Fibroblast of lung (primary cell): ENCODE data around the gene ARFGAP3.

Source experiments
- EZH2 ChIP-seq: IDR thresholded peaks from 2 replicates; pipeline ENCODE4 v1.5.1; 2012; ENCODE audit warnings: low read length, control low read depth, mild to moderate bottlenecking; ENCODE audit errors: missing control alignments
- TF ChIP-seq, protein P1 (sequence below), 2 donors: IDR thresholded peaks in 1 of 2; conservative IDR thresholded peaks in 1 of 2; 1 replicate in 1 of 2; 2 replicates in 1 of 2; pipeline ENCODE4 v1.5.1; 2011 to 2012; ENCODE audit warnings: low read length in 2 of 2, control low read depth in 1 of 2, inconsistent platforms in 1 of 2, low read depth in 1 of 2, mild to moderate bottlenecking in 1 of 2

DNA sequence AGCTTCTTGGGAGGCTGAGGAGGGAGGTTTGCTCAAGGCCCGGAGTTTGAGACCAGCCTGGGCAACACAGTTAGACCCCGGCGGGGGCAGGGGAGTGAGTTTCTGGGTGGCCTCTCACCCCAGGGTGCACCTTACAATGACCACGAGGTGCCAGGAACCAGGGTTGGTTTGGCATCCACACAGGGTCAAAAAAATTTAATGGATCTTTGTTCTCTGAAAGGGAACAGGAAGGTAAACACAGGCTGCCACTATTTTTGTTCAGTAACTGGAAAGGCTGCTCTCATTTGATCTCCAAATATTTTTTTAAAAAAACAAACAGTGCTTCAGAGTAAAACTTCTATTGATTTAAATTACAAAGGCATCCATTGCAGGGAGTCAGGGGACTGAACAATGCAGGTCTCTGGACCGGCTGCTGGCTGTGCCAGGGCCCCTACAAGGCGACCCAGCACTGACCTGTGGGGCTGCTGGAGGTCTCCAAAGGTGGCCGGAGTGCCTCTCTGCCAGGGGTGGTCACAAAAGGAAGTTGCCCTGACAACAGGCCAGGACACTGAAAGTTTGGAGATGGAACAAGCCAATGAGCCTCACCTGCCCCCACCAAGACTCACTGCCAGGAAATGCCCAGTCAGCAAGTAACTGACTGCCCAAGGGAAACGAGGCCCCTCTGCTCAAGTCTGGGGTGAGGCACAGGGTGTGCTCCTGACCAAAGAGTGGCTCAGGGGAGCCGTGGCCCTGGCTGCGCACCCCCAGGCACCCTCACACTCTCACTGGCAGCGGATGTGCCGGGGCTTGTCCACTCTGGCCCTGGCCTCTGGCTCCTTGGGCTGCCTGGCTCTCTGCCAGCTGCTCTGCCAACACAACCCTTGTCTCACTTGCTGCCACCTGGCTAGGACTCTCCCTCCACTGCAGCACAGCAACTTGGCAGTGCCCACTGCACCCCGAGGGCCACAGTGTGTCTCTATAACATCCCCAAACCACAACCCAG, 51.8 kb downstream of the ARFGAP3 start:
- TF ChIP-seq EZH2, result no peak
- TF ChIP-seq, protein P1, sequence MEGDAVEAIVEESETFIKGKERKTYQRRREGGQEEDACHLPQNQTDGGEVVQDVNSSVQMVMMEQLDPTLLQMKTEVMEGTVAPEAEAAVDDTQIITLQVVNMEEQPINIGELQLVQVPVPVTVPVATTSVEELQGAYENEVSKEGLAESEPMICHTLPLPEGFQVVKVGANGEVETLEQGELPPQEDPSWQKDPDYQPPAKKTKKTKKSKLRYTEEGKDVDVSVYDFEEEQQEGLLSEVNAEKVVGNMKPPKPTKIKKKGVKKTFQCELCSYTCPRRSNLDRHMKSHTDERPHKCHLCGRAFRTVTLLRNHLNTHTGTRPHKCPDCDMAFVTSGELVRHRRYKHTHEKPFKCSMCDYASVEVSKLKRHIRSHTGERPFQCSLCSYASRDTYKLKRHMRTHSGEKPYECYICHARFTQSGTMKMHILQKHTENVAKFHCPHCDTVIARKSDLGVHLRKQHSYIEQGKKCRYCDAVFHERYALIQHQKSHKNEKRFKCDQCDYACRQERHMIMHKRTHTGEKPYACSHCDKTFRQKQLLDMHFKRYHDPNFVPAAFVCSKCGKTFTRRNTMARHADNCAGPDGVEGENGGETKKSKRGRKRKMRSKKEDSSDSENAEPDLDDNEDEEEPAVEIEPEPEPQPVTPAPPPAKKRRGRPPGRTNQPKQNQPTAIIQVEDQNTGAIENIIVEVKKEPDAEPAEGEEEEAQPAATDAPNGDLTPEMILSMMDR (conservative IDR thresholded peaks at IDR 0.05 in 1 of 2, IDR thresholded peaks at IDR 0.05 in 1 of 2; ENCODE audit: low read depth in 1 of 2, low read length in 2 of 2), result no peak
